B cell (primary cell): ENCODE measurements around the gene KRT33A. TPM values are rescaled to one million over a fixed set of nuclear protein-coding genes. Genes with fewer than 3 reads are reported as not detected.

Source experiments
- ATAC-seq: fragments of 200-7000 bp; cut with Tn5 transposase; one replicate; pipeline ENCODE4 v1.10.0; 2021; ENCODE audit warnings: low read depth, mild to moderate bottlenecking, moderate number of reproducible peaks, moderate library complexity
- CTCF ChIA-PET: fragments of 350-600 bp; sonication (Branson Sonifier 250); formaldehyde crosslinking; loops from one replicate; lab custom pipeline; 2021; ENCODE audit warnings: antibody characterized with exemption, inconsistent platforms; lab: Charles Lee
- POLR2A ChIA-PET: fragments of 350-600 bp; sonication (Branson Sonifier 250); formaldehyde crosslinking; loops from one replicate; lab custom pipeline; 2021; ENCODE audit warnings: antibody characterized with exemption; lab: Charles Lee
- DNase-seq: peaks from one replicate; pipeline ENCODE4 v3.0.0; 2013
- H2AFZ ChIP-seq: 2 replicates; pipeline ENCODE4 v1.6.1; 2012; ENCODE audit warnings: mild to moderate bottlenecking, low read depth, low read length; ENCODE audit not compliant: insufficient read depth, poor library complexity, severe bottlenecking
- H3K27ac ChIP-seq, 2 donors: 1 replicate in 1 of 2; 2 replicates in 1 of 2; pipeline ENCODE4 v1.5.1; 2012 to 2013; ENCODE audit warnings: low read length in 2 of 2, mild to moderate bottlenecking in 2 of 2, moderate library complexity in 1 of 2
- H3K27me3 ChIP-seq, 4 experiments: fragments of 200-600 bp in 1 of 4; sonication (generic) in 1 of 4; replicated peaks in 1 of 4; 1 replicate in 2 of 4; 2 replicates in 2 of 4; pipeline versions ENCODE4 v1.6.1 to v1.7.0; 2013 to 2016; ENCODE audit warnings: low read length in 3 of 4, mild to moderate bottlenecking in 2 of 4, mixed read lengths in 1 of 4, moderate library complexity in 1 of 4; ENCODE audit not compliant: insufficient read depth in 4 of 4, control insufficient read depth in 3 of 4; ENCODE audit errors: control extremely low read depth in 1 of 4
- H3K36me3 ChIP-seq, 2 experiments: replicated peaks in 1 of 2; 1 replicate in 1 of 2; 2 replicates in 1 of 2; pipeline versions ENCODE4 v1.6.1 to v1.7.1; 2013; ENCODE audit warnings: low read length in 1 of 2; ENCODE audit not compliant: insufficient read depth in 2 of 2, control insufficient read depth in 1 of 2; ENCODE audit errors: control extremely low read depth in 1 of 2, extremely low read depth in 1 of 2
- H3K4me1 ChIP-seq, 2 donors: fragments of 200-600 bp in 1 of 2; sonication (generic) in 1 of 2; 1 replicate in 1 of 2; 2 replicates in 1 of 2; pipeline versions ENCODE4 v1.5.1 to v1.6.1; 2013 to 2017; ENCODE audit warnings: low read length in 2 of 2; ENCODE audit not compliant: control insufficient read depth in 2 of 2, insufficient read depth in 2 of 2
- H3K4me2 ChIP-seq: replicated peaks from 2 replicates; pipeline ENCODE3; 2012; ENCODE audit warnings: mild to moderate bottlenecking, low read depth, low read length; ENCODE audit not compliant: poor library complexity, severe bottlenecking
- H3K4me3 ChIP-seq, 5 experiments: fragments of 200-600 bp in 1 of 5; sonication (generic) in 1 of 5; 1 replicate in 3 of 5; 2 replicates in 2 of 5; pipeline versions ENCODE4 v1.5.1 to v1.7.0; 2011 to 2016; ENCODE audit warnings: low read length in 4 of 5, mild to moderate bottlenecking in 4 of 5, low read depth in 2 of 5, control low read depth in 1 of 5, moderate library complexity in 1 of 5; ENCODE audit not compliant: insufficient read depth in 1 of 5; ENCODE audit errors: control extremely low read depth in 1 of 5, extremely low read depth in 1 of 5
- H3K79me2 ChIP-seq: fragments of 200-600 bp; sonication (generic); one replicate; pipeline ENCODE4 v1.6.0; 2016; ENCODE audit warnings: low read length; ENCODE audit not compliant: control insufficient read depth, insufficient read depth
- H3K9ac ChIP-seq: fragments of 200-600 bp; sonication (generic); 2 replicates; pipeline ENCODE4 v1.6.1; 2017; ENCODE audit warnings: mild to moderate bottlenecking, low read length, moderate library complexity
- H3K9me3 ChIP-seq, 3 donors: one replicate each; pipeline versions ENCODE4 v1.6.1 to v1.7.1; 2013; ENCODE audit warnings: low read length in 2 of 3; ENCODE audit not compliant: control insufficient read depth in 2 of 3, insufficient read depth in 1 of 3; ENCODE audit errors: control extremely low read depth in 1 of 3
- H4K20me1 ChIP-seq: 2 replicates; pipeline ENCODE4 v1.6.0; 2012; ENCODE audit warnings: mild to moderate bottlenecking, low read length; ENCODE audit not compliant: insufficient read depth, control insufficient read depth, poor library complexity, severe bottlenecking
- H3K27ac Mint-ChIP-seq: one replicate; pipeline ENCODE4 v1.8.0; 2021; ENCODE audit warnings: mixed read lengths
- H3K27me3 Mint-ChIP-seq: one replicate; pipeline ENCODE4 v1.8.0; 2021; ENCODE audit warnings: mixed read lengths
- H3K4me1 Mint-ChIP-seq: one replicate; pipeline ENCODE4 v1.8.0; 2021; ENCODE audit warnings: mixed read lengths
- H3K4me3 Mint-ChIP-seq: one replicate; pipeline ENCODE4 v1.8.0; 2021; ENCODE audit warnings: mixed read lengths
- H3K9me3 Mint-ChIP-seq: one replicate; pipeline ENCODE4 v1.8.0; 2022; ENCODE audit warnings: mixed read lengths; ENCODE audit not compliant: insufficient read depth
- EZH2 ChIP-seq: IDR thresholded peaks from 2 replicates; pipeline ENCODE4 v1.6.1; 2012; ENCODE audit warnings: borderline replicate concordance, low read depth, mild to moderate bottlenecking, moderate library complexity, low read length; ENCODE audit not compliant: insufficient read depth, poor library complexity, severe bottlenecking
- WGBS: methylation state at CpG from one replicate; pipeline ENCODE4 v1.1.5; 2013; ENCODE audit warnings: missing lambda C conversion rate; ENCODE audit not compliant: insufficient coverage; 5-methylcytosine and 5-hydroxymethylcytosine counted together
- intact Hi-C: fragments of 100-400 bp; cut with micrococcal nuclease; formaldehyde crosslinking; loops from one replicate; pipeline ENCODE4 v1.10.0; 2022
- polyA plus RNA-seq: library from polyadenylated mRNA; depleted of rRNA; stranded (reverse); fragments of >200 nt; gene quantifications from 2 replicates; pipeline ENCODE4 v1.2.3, GENCODE V29; 2012
- total RNA-seq, 2 donors: library from RNA; stranded (reverse); fragments of 120-200 nt in 1 of 2; gene quantifications; 1 replicate in 1 of 2; 2 replicates in 1 of 2; pipeline versions ENCODE4 v1.2.3 to v1.2.4, GENCODE V29; 2013 to 2022
- TF ChIP-seq, protein P1 (sequence below): fragments of 200-600 bp; IDR thresholded peaks from one replicate; pipeline ENCODE4 v1.8.0; 2022; ENCODE audit warnings: antibody characterized with exemption, mild to moderate bottlenecking

Gene KRT33A
- total and polyA plus RNA-seq, 2 donors (not counting 1 experiment from before 2014, with no cell fraction given), result not detected

DNA sequence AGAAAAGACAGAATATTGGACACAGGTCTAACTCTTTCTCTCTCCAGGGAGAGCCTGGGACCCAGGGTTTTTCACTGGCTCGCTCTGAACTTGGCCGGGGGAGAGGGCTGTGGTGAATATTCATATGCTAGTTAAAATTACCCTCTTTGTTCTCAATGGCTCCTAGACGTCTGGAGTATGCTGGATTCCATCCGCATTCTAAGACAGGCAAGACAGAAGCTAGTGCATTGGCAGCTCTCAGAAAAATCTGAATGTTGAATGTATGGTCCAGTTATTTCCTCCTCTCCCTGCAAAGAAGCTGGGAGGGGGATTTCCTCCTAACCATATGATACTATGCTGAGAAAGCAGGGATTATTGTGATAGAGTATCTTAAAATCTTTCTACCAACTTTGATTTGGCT lies 37.0 kb upstream of the KRT33A start:
- H3K27me3 Mint-ChIP-seq, result peaks cover 36% of the 10 kb centered on the region
- H3K9me3 Mint-ChIP-seq, result peaks cover 13% of the 10 kb centered on the region
- no peak for DNase-seq
- no peaks in the 10 kb centered on the region for H3K4me1 Mint-ChIP-seq
- no peak overlapping the region for H3K4me2 ChIP-seq
- CTCF ChIA-PET, result no interaction called here
- no peaks in the 10 kb centered on the region for H4K20me1 ChIP-seq
- no peak overlapping the region for H3K4me3 Mint-ChIP-seq
- H3K27me3 ChIP-seq, result peaks cover 0 to 13% (median 3%) of the 10 kb centered on the region in 4 experiments
- POLR2A ChIA-PET, result no interaction called here
- TF ChIP-seq, protein P1, sequence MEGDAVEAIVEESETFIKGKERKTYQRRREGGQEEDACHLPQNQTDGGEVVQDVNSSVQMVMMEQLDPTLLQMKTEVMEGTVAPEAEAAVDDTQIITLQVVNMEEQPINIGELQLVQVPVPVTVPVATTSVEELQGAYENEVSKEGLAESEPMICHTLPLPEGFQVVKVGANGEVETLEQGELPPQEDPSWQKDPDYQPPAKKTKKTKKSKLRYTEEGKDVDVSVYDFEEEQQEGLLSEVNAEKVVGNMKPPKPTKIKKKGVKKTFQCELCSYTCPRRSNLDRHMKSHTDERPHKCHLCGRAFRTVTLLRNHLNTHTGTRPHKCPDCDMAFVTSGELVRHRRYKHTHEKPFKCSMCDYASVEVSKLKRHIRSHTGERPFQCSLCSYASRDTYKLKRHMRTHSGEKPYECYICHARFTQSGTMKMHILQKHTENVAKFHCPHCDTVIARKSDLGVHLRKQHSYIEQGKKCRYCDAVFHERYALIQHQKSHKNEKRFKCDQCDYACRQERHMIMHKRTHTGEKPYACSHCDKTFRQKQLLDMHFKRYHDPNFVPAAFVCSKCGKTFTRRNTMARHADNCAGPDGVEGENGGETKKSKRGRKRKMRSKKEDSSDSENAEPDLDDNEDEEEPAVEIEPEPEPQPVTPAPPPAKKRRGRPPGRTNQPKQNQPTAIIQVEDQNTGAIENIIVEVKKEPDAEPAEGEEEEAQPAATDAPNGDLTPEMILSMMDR, result no peak
- no peak for TF ChIP-seq EZH2
- no peak overlapping the region for H3K4me3 ChIP-seq
- H2AFZ ChIP-seq, result no peak overlapping the region
- no peak overlapping the region for H3K9ac ChIP-seq
- H3K9me3 ChIP-seq, result peaks cover 0 to 15% (median 11%) of the 10 kb centered on the region in 3 donors
- intact Hi-C loops, result no loop called here
- no peaks in the 10 kb centered on the region for H3K36me3 ChIP-seq
- WGBS, result no CpG with 5 or more reads among the region's 4 CpGs
- no peaks in the 10 kb centered on the region for H3K79me2 ChIP-seq
- no peak overlapping the region for H3K27ac ChIP-seq
- H3K4me1 ChIP-seq, result no peaks in the 10 kb centered on the region
- ATAC-seq, result no peak
- H3K27ac Mint-ChIP-seq, result no peak overlapping the region

DNA sequence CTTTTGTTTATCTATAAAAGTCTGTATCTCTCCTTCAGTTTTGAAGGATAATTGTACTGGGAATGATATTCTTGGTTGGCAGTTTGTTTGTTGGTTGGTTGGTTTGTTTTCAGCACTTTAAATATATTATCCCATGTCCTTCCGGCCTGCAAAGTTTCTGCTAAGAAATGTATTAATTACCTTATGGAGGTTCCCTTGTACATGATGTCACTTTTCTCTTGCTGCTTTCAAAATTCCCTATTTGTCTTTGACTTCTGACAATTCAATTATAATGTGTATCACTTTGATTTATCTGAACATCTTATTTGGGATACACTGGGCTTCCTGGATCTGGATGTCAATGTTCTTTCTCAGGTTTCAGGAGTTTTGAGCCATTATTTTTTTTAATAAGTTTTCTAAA lies 35.6 kb upstream of the KRT33A start:
- H3K9ac ChIP-seq, result no peak overlapping the region
- no peaks in the 10 kb centered on the region for H3K4me1 Mint-ChIP-seq
- ATAC-seq (no peak), DNase-seq (no peak)
- H3K27ac ChIP-seq, result no peak overlapping the region
- ChIA-PET POLR2A (no interaction called here), CTCF (no interaction called here)
- intact Hi-C loops, result no loop called here
- no peaks in the 10 kb centered on the region for H3K79me2 ChIP-seq
- peaks cover 0 to 15% (median 11%) of the 10 kb centered on the region in 3 donors for H3K9me3 ChIP-seq
- no peaks in the 10 kb centered on the region for H3K4me1 ChIP-seq
- H3K36me3 ChIP-seq, result no peaks in the 10 kb centered on the region
- no peak overlapping the region for H3K4me3 Mint-ChIP-seq
- no CpG with 5 or more reads among the region's 1 CpG for WGBS
- peaks cover 0 to 12% (median 3%) of the 10 kb centered on the region in 4 experiments for H3K27me3 ChIP-seq
- H3K4me3 ChIP-seq, result no peak overlapping the region
- H3K27me3 Mint-ChIP-seq, result peaks cover 25% of the 10 kb centered on the region
- H3K9me3 Mint-ChIP-seq, result peaks cover 13% of the 10 kb centered on the region
- no peak overlapping the region for H3K27ac Mint-ChIP-seq
- H2AFZ ChIP-seq, result no peak overlapping the region
- TF ChIP-seq, protein P1, result no peak
- TF ChIP-seq EZH2, result no peak
- no peaks in the 10 kb centered on the region for H4K20me1 ChIP-seq
- H3K4me2 ChIP-seq, result no peak overlapping the region
